ENCODE data around the gene DYNC1H1. TPM values are rescaled to one million over a fixed set of nuclear protein-coding genes. Genes with fewer than 3 reads are reported as not detected.

The DYNC1H1 gene
- total RNA-seq, 1 donor from 2014 or later: 735 TPM

DNA sequence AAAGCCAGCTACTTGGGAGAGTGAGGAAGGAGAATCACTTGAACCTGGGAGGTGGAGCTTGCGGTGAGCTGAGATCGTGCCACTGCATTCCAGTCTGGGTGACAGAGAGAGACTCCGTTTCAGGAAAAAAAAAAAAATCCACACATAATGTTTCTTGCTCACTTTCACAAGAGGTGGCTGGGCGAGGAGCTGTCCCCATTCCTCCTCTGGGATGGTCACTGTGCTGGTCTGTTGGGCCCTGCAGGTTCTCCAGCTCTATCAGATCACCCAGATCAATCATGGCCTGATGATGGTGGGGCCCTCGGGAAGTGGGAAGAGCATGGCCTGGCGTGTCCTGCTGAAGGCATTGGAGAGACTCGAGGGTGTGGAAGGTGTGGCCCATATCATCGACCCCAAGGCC, 47.3 kb downstream of the DYNC1H1 start:
- no peak for DNase-seq (ENCODE audit: low spot score)
- TF ChIP-seq, protein P1, sequence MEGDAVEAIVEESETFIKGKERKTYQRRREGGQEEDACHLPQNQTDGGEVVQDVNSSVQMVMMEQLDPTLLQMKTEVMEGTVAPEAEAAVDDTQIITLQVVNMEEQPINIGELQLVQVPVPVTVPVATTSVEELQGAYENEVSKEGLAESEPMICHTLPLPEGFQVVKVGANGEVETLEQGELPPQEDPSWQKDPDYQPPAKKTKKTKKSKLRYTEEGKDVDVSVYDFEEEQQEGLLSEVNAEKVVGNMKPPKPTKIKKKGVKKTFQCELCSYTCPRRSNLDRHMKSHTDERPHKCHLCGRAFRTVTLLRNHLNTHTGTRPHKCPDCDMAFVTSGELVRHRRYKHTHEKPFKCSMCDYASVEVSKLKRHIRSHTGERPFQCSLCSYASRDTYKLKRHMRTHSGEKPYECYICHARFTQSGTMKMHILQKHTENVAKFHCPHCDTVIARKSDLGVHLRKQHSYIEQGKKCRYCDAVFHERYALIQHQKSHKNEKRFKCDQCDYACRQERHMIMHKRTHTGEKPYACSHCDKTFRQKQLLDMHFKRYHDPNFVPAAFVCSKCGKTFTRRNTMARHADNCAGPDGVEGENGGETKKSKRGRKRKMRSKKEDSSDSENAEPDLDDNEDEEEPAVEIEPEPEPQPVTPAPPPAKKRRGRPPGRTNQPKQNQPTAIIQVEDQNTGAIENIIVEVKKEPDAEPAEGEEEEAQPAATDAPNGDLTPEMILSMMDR (IDR thresholded peaks at IDR 0.05): no peak
- no peaks in the 10 kb centered on the region for H3K27me3 Mint-ChIP-seq (ENCODE audit: low read depth)
- H3K4me1 Mint-ChIP-seq (ENCODE audit: low read depth): no peaks in the 10 kb centered on the region
- H3K9me3 Mint-ChIP-seq (ENCODE audit: low read depth): no peaks in the 10 kb centered on the region
- peak overlapping the region; percentile 25 for H3K27ac Mint-ChIP-seq (ENCODE audit: unreplicated experiment)
- peaks cover 80% of the 10 kb centered on the region for H3K36me3 Mint-ChIP-seq (ENCODE audit: low read depth)
- no peak overlapping the region for H3K4me3 Mint-ChIP-seq (ENCODE audit: unreplicated experiment)

DNA sequence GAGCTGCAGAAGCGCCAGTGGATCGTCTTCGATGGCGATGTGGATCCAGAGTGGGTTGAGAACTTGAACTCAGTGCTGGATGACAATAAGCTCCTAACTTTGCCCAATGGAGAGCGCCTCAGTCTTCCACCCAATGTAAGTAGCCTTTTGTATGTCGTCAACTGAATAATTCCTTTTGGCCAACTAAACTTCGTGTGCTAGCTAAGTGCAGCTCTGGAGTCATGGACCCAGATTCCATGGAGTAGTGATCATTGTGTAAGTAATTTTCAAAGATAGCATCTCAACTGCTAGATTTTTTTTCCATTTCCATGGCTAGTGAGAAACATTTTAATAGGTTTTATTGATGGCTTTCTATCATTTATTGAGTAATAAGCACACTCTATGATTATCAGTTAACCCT, 48.0 kb downstream of the DYNC1H1 start:
- peaks cover 81% of the 10 kb centered on the region for H3K36me3 Mint-ChIP-seq (ENCODE audit: low read depth)
- TF ChIP-seq, protein P1 (IDR thresholded peaks at IDR 0.05): no peak
- H3K4me1 Mint-ChIP-seq (ENCODE audit: low read depth): no peaks in the 10 kb centered on the region
- no peaks in the 10 kb centered on the region for H3K27me3 Mint-ChIP-seq (ENCODE audit: low read depth)
- H3K4me3 Mint-ChIP-seq (ENCODE audit: unreplicated experiment): no peak overlapping the region
- no peaks in the 10 kb centered on the region for H3K9me3 Mint-ChIP-seq (ENCODE audit: low read depth)
- no peak overlapping the region for H3K27ac Mint-ChIP-seq (ENCODE audit: unreplicated experiment)
- no peak for DNase-seq (ENCODE audit: low spot score)

DNA sequence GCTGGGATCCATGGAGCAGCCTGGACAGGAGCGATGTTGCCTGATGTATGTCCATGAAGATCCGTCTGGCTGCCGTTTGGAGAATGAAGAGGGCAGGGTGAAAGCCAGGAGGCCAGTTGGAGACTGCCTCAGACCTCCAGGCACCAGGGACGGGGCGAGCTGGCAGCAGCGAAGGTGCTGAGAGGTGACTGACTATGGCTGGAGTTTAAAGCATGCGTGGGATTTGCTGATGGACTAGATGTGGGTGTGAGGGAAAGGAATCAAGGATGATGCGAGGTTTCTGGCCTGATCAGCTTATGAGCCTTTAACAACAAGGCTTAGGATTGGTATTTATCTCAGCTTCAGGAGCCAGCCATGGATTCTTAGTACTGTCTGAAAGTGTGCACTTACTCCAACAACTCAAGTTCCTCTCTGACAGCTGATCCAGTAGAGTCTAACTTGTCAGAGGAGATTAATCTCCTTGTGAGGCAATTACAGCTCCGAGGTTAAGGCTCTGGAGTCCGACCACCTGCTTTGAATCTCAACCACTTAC, 49.4 kb downstream of the DYNC1H1 start:
- H3K4me3 Mint-ChIP-seq (ENCODE audit: unreplicated experiment): no peak overlapping the region
- peaks cover 83% of the 10 kb centered on the region for H3K36me3 Mint-ChIP-seq (ENCODE audit: low read depth)
- H3K9me3 Mint-ChIP-seq (ENCODE audit: low read depth): no peaks in the 10 kb centered on the region
- H3K27ac Mint-ChIP-seq (ENCODE audit: unreplicated experiment): no peak overlapping the region
- H3K4me1 Mint-ChIP-seq (ENCODE audit: low read depth): no peaks in the 10 kb centered on the region
- no peak for DNase-seq (ENCODE audit: low spot score)
- no peaks in the 10 kb centered on the region for H3K27me3 Mint-ChIP-seq (ENCODE audit: low read depth)
- TF ChIP-seq, protein P1 (IDR thresholded peaks at IDR 0.05): no peak

DNA sequence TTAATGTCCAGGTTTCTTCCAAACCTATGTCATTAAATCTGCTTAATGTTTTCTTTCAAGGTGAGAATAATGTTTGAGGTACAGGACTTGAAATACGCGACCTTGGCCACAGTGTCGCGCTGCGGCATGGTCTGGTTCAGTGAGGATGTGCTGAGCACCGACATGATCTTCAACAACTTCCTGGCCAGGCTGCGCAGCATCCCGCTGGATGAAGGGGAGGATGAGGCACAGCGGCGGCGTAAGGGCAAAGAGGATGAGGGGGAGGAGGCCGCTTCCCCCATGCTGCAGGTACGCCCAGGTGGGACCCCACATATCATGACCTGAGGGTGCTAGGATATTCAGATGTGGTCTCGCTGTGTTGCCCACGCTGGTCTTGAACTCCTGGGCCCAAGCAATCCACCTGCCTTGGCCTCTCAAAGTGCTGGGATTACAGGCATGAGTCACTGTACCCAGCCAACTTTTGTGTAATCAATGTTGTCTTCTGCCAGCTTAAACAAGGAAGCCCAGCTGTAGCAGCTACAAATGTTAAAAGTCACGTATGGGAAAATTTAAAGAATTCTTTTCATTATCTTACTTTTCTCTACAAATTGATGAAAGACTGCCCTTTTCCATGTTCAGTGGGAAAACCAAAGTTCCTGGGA, 50.8 kb downstream of the DYNC1H1 start:
- Mint-ChIP-seq H3K27ac (ENCODE audit: unreplicated experiment) (peak overlapping the region; percentile 78), H3K36me3 (ENCODE audit: low read depth) (peaks cover 79% of the 10 kb centered on the region), H3K4me3 (ENCODE audit: unreplicated experiment) (no peak overlapping the region), H3K4me1 (ENCODE audit: low read depth) (no peaks in the 10 kb centered on the region), H3K9me3 (ENCODE audit: low read depth) (no peaks in the 10 kb centered on the region), H3K27me3 (ENCODE audit: low read depth) (no peaks in the 10 kb centered on the region)
- DNase-seq (ENCODE audit: low spot score): no peak
- TF ChIP-seq, protein P1 (IDR thresholded peaks at IDR 0.05): no peak

DNA sequence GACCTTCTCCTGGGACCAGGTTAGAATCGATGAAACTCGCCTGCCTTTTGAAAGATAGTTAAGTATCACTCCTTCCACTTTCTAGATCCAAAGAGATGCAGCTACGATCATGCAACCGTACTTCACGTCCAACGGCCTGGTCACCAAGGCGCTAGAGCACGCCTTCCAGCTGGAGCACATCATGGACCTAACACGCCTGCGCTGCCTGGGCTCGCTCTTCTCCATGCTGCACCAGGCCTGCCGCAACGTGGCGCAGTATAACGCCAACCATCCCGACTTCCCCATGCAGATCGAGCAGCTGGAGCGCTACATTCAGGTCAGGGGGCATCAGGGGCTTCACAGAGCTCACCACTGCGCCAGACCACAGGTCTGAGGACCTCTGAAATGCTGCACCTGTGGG, 51.4 kb downstream of the DYNC1H1 start:
- no peak overlapping the region for H3K4me3 Mint-ChIP-seq (ENCODE audit: unreplicated experiment)
- H3K9me3 Mint-ChIP-seq (ENCODE audit: low read depth): no peaks in the 10 kb centered on the region
- peaks cover 4% of the 10 kb centered on the region for H3K4me1 Mint-ChIP-seq (ENCODE audit: low read depth)
- DNase-seq (ENCODE audit: low spot score): no peak
- H3K27me3 Mint-ChIP-seq (ENCODE audit: low read depth): no peaks in the 10 kb centered on the region
- H3K36me3 Mint-ChIP-seq (ENCODE audit: low read depth): peaks cover 74% of the 10 kb centered on the region
- H3K27ac Mint-ChIP-seq (ENCODE audit: unreplicated experiment): no peak overlapping the region
- TF ChIP-seq, protein P1 (IDR thresholded peaks at IDR 0.05): no peak
